Ishikawa (cell line): ENCODE results near the gene OOSP1.

Experiments used
- CEBPB ChIP-seq: IDR thresholded peaks from 2 replicates; pipeline ENCODE4 v1.6.1; 2012
- CREB1 ChIP-seq: IDR thresholded peaks from 2 replicates; pipeline ENCODE4 v1.6.1; 2012; ENCODE audit warnings: low read depth
- EGR1 ChIP-seq: IDR thresholded peaks from 2 replicates; pipeline ENCODE4 v1.6.1; 2012
- FOXM1 ChIP-seq: IDR thresholded peaks from 2 replicates; pipeline ENCODE4 v1.6.1; 2012; ENCODE audit warnings: low read depth, borderline replicate concordance
- MAX ChIP-seq: IDR thresholded peaks from 2 replicates; pipeline ENCODE4 v1.6.1; 2012
- REST ChIP-seq: IDR thresholded peaks from 2 replicates; pipeline ENCODE4 v1.6.1; 2012; ENCODE audit warnings: low read depth, mild to moderate bottlenecking
- TAF1 ChIP-seq: IDR thresholded peaks from 2 replicates; pipeline ENCODE4 v1.6.1; 2012; ENCODE audit warnings: low read depth, mild to moderate bottlenecking
- TCF12 ChIP-seq: IDR thresholded peaks from 2 replicates; pipeline ENCODE4 v1.6.1; 2012; ENCODE audit warnings: low read depth
- TEAD4 ChIP-seq: IDR thresholded peaks from 2 replicates; pipeline ENCODE4 v1.6.1; 2012
- YY1 ChIP-seq: IDR thresholded peaks from 2 replicates; pipeline ENCODE4 v1.6.1; 2012; ENCODE audit warnings: low read depth
- ZBTB7A ChIP-seq: IDR thresholded peaks from 2 replicates; pipeline ENCODE4 v1.6.1; 2012; ENCODE audit warnings: low read depth
- TF ChIP-seq, protein P1 (sequence below): IDR thresholded peaks from 2 replicates; pipeline ENCODE4 v1.6.1; 2012

The OOSP1 gene

GRCh38 chr11:60005360-60005759, 67.1 kb downstream of the OOSP1 start:
- TF ChIP-seq, protein P1, sequence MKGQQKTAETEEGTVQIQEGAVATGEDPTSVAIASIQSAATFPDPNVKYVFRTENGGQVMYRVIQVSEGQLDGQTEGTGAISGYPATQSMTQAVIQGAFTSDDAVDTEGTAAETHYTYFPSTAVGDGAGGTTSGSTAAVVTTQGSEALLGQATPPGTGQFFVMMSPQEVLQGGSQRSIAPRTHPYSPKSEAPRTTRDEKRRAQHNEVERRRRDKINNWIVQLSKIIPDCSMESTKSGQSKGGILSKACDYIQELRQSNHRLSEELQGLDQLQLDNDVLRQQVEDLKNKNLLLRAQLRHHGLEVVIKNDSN, result no peak
- TF ChIP-seq TEAD4 (no peak), TAF1 (no peak), TCF12 (no peak), REST (no peak), YY1 (no peak), CEBPB (no peak), FOXM1 (no peak), ZBTB7A (no peak), EGR1 (no peak), CREB1 (no peak), MAX (no peak)
